IMR-90 (cell line): ENCODE data around the gene SMU1. TPM values are rescaled to one million over a fixed set of nuclear protein-coding genes. Genes with fewer than 3 reads are reported as not detected.

Experiments used
- ATAC-seq: fragments of 200-7000 bp; cut with Tn5 transposase; 2 replicates; pipeline ENCODE4 v1.9.1; 2020; ENCODE audit warnings: low read depth, mild to moderate bottlenecking, moderate library complexity
- BruUV-seq: library from RNA; stranded (reverse); fragments of 400-500 nt; replicated peaks from 2 replicates; lab custom pipeline; 2021; lab: Mats Ljungman, UMichigan
- CTCF ChIA-PET: fragments of 300-600 bp; formaldehyde crosslinking; extraction: SDS; loops from one replicate; lab custom pipeline; 2021; ENCODE audit warnings: antibody characterized with exemption; lab: Yijun Ruan, JAX
- POLR2A ChIA-PET: fragments of 300-600 bp; sonication (Branson Sonifier 250); formaldehyde crosslinking; loops from one replicate; lab custom pipeline; 2022; ENCODE audit warnings: antibody characterized with exemption; ENCODE audit not compliant: unreplicated experiment; lab: Charles Lee
- DNase-seq: peaks from one replicate; pipeline ENCODE4 v3.0.0; 2013
- H2AFZ ChIP-seq: replicated peaks from 2 replicates; pipeline ENCODE3; 2013; ENCODE audit warnings: low read length, mild to moderate bottlenecking; ENCODE audit not compliant: poor library complexity
- H2AK5ac ChIP-seq: 2 replicates; pipeline ENCODE4 v1.6.1; 2013; ENCODE audit warnings: low read depth, low read length, inconsistent platforms
- H2AK9ac ChIP-seq: replicated peaks from 2 replicates; pipeline ENCODE3; 2013; ENCODE audit warnings: mild to moderate bottlenecking, low read depth, low read length, moderate library complexity; ENCODE audit not compliant: poor library complexity
- H2BK120ac ChIP-seq: 2 replicates; pipeline ENCODE4 v1.6.1; 2013; ENCODE audit warnings: low read depth, low read length, inconsistent platforms
- H2BK15ac ChIP-seq: 3 replicates; pipeline ENCODE4 v1.6.1; 2013; ENCODE audit warnings: low read depth, low read length, inconsistent platforms
- H2BK20ac ChIP-seq: 2 replicates; pipeline ENCODE4 v1.6.1; 2013; ENCODE audit warnings: low read depth, mild to moderate bottlenecking, inconsistent platforms, low read length, moderate library complexity
- H2BK5ac ChIP-seq: 2 replicates; pipeline ENCODE4 v1.6.1; 2013; ENCODE audit warnings: mild to moderate bottlenecking, low read depth, low read length, inconsistent platforms; ENCODE audit not compliant: poor library complexity, severe bottlenecking
- H3K14ac ChIP-seq: replicated peaks from 2 replicates; pipeline ENCODE4 v1.6.1; 2013; ENCODE audit warnings: low read depth, low read length, inconsistent platforms
- H3K18ac ChIP-seq: 2 replicates; pipeline ENCODE4 v1.6.1; 2013; ENCODE audit warnings: low read depth, low read length, control low read depth
- H3K23ac ChIP-seq: 2 replicates; pipeline ENCODE4 v1.6.1; 2013; ENCODE audit warnings: low read depth, low read length, inconsistent platforms
- H3K27ac ChIP-seq: 2 replicates; pipeline ENCODE4 v1.5.1; 2013; ENCODE audit warnings: mild to moderate bottlenecking, control low read depth, low read length; ENCODE audit not compliant: insufficient read depth
- H3K27me3 ChIP-seq: 2 replicates; pipeline ENCODE4 v1.6.1; 2013; ENCODE audit warnings: low read length; ENCODE audit not compliant: control insufficient read depth, insufficient read depth
- H3K36me3 ChIP-seq: 2 replicates; pipeline ENCODE4 v1.6.1; 2013; ENCODE audit warnings: low read length, mixed read lengths; ENCODE audit not compliant: control insufficient read depth, insufficient read depth
- H3K4ac ChIP-seq: 2 replicates; pipeline ENCODE4 v1.6.1; 2013; ENCODE audit warnings: low read depth, low read length, inconsistent platforms
- H3K4me1 ChIP-seq: 2 replicates; pipeline ENCODE4 v1.6.1; 2013; ENCODE audit warnings: low read length, mixed read lengths; ENCODE audit not compliant: control insufficient read depth, insufficient read depth
- H3K4me2 ChIP-seq: 2 replicates; pipeline ENCODE4 v1.6.1; 2013; ENCODE audit warnings: low read depth, mild to moderate bottlenecking, control low read depth, low read length, moderate library complexity
- H3K4me3 ChIP-seq: 2 replicates; pipeline ENCODE4 v1.5.1; 2013; ENCODE audit warnings: low read depth, mild to moderate bottlenecking, control low read depth, low read length, moderate library complexity; ENCODE audit not compliant: insufficient read depth
- H3K56ac ChIP-seq: 2 replicates; pipeline ENCODE4 v1.6.1; 2013; ENCODE audit warnings: low read length, inconsistent platforms; ENCODE audit not compliant: insufficient read depth; ENCODE audit errors: extremely low read depth
- H3K79me1 ChIP-seq, 2 experiments: 2 replicates each; pipeline ENCODE4 v1.6.1; 2013; ENCODE audit warnings: low read length in 2 of 2, inconsistent platforms in 1 of 2, low read depth in 1 of 2
- H3K9ac ChIP-seq: 2 replicates; pipeline ENCODE4 v1.6.1; 2013; ENCODE audit warnings: low read depth, low read length, control low read depth
- H3K9me1 ChIP-seq: 2 replicates; pipeline ENCODE4 v1.6.1; 2013; ENCODE audit warnings: low read length, inconsistent platforms; ENCODE audit not compliant: insufficient read depth
- H3K9me3 ChIP-seq: 2 replicates; pipeline ENCODE4 v1.6.1; 2013; ENCODE audit warnings: low read length; ENCODE audit not compliant: control insufficient read depth, insufficient read depth
- H4K20me1 ChIP-seq: 2 replicates; pipeline ENCODE4 v1.6.1; 2013; ENCODE audit warnings: low read length, inconsistent platforms; ENCODE audit not compliant: insufficient read depth
- H4K5ac ChIP-seq: 2 replicates; pipeline ENCODE4 v1.6.1; 2013; ENCODE audit warnings: mild to moderate bottlenecking, low read depth, low read length, control low read depth
- H4K8ac ChIP-seq, 2 experiments: 2 replicates each; pipeline ENCODE4 v1.6.1; 2013; ENCODE audit warnings: low read depth in 2 of 2, low read length in 2 of 2, control low read depth in 1 of 2, inconsistent platforms in 1 of 2
- H4K91ac ChIP-seq: 2 replicates; pipeline ENCODE4 v1.6.1; 2013; ENCODE audit warnings: low read depth, low read length, inconsistent platforms; ENCODE audit not compliant: insufficient read depth
- BHLHE40 ChIP-seq: fragments of 150-350 bp; IDR thresholded peaks from 2 replicates; pipeline ENCODE4 v1.6.1; 2016; ENCODE audit warnings: mild to moderate bottlenecking, low read depth, low read length
- CEBPB ChIP-seq: IDR thresholded peaks from 2 replicates; pipeline ENCODE4 v1.6.1; 2012; ENCODE audit warnings: low read depth, low read length, improper control_type of control experiment
- FOS ChIP-seq: fragments of 150-350 bp; IDR thresholded peaks from 2 replicates; pipeline ENCODE4 v1.6.1; 2016; ENCODE audit warnings: low read depth, low read length
- NFE2L2 ChIP-seq: fragments of 150-350 bp; IDR thresholded peaks from 2 replicates; pipeline ENCODE4 v1.6.1; 2016; ENCODE audit warnings: low read depth, mild to moderate bottlenecking, low read length
- POLR2A ChIP-seq: IDR thresholded peaks from 2 replicates; pipeline ENCODE4 v1.6.1; 2012; ENCODE audit warnings: mild to moderate bottlenecking, low read depth, low read length
- RAD21 ChIP-seq: IDR thresholded peaks from 2 replicates; pipeline ENCODE4 v1.6.1; 2012; ENCODE audit warnings: low read length, improper control_type of control experiment
- RCOR1 ChIP-seq: IDR thresholded peaks from 2 replicates; pipeline ENCODE4 v1.6.1; 2012; ENCODE audit warnings: mild to moderate bottlenecking, low read length, improper control_type of control experiment; ENCODE audit not compliant: insufficient replicate concordance
- RFX5 ChIP-seq: IDR thresholded peaks from 2 replicates; pipeline ENCODE4 v1.8.0; 2012; ENCODE audit warnings: low read depth, mild to moderate bottlenecking, low read length, moderate library complexity
- SMC3 ChIP-seq: fragments of 150-350 bp; IDR thresholded peaks from 2 replicates; pipeline ENCODE4 v1.6.1; 2016; ENCODE audit warnings: low read depth, mild to moderate bottlenecking, antibody characterized with exemption, low read length, moderate library complexity
- WGBS, 2 experiments: methylation state at CpG; one replicate each; pipeline versions ENCODE4 v1.1.5 to v1.1.7; 2013; ENCODE audit warnings: missing lambda C conversion rate in 2 of 2; ENCODE audit not compliant: insufficient read length in 1 of 2; ENCODE audit errors: extremely low coverage in 2 of 2; 5-methylcytosine and 5-hydroxymethylcytosine counted together
- dilution Hi-C: fragments of 300-500 bp; cut with HindIII; formaldehyde crosslinking; loops from one replicate; pipeline ENCODE4 v1.14.3; 2018; ENCODE audit warnings: low sequenced_read_pairs; ENCODE audit not compliant: unreplicated experiment
- in situ Hi-C: fragments of 300-500 bp; cut with MboI; formaldehyde crosslinking; loops from 3 replicates; pipeline ENCODE4 v1.14.3; 2019; ENCODE audit warnings: low sequenced_read_pairs, inconsistent platforms, mixed read lengths
- intact Hi-C: fragments of 100-400 bp; cut with micrococcal nuclease; formaldehyde crosslinking; loops from 2 replicates; pipeline ENCODE4 v1.10.0; 2022
- polyA plus RNA-seq, 3 experiments: library from polyadenylated mRNA; depleted of rRNA; stranded (reverse); fragments of >200 nt; gene quantifications; 2 replicates each; pipeline ENCODE4 v1.2.3, GENCODE V29; 2012; ENCODE audit warnings: low replicate concordance in 1 of 3
- total RNA-seq: library from RNA; depleted of rRNA; stranded (reverse); fragments of >200 nt; gene quantifications from 2 replicates; pipeline ENCODE4 v1.2.3, GENCODE V29; 2012
- TF ChIP-seq, protein P1 (sequence below): fragments of 150-350 bp; IDR thresholded peaks from 2 replicates; pipeline ENCODE4 v1.6.1; 2017; ENCODE audit warnings: mild to moderate bottlenecking, antibody characterized with exemption, low read length, low read depth
- TF ChIP-seq, protein P2 (sequence below): conservative IDR thresholded peaks from 2 replicates; pipeline ENCODE4 v1.5.1; 2012; ENCODE audit warnings: mild to moderate bottlenecking, low read depth, low read length, improper control_type of control experiment

The SMU1 gene
- total and polyA plus RNA-seq, 2 of the 4 experiments (the other 2 are of a cell fraction), result 11.1 to 36.0 TPM

DNA sequence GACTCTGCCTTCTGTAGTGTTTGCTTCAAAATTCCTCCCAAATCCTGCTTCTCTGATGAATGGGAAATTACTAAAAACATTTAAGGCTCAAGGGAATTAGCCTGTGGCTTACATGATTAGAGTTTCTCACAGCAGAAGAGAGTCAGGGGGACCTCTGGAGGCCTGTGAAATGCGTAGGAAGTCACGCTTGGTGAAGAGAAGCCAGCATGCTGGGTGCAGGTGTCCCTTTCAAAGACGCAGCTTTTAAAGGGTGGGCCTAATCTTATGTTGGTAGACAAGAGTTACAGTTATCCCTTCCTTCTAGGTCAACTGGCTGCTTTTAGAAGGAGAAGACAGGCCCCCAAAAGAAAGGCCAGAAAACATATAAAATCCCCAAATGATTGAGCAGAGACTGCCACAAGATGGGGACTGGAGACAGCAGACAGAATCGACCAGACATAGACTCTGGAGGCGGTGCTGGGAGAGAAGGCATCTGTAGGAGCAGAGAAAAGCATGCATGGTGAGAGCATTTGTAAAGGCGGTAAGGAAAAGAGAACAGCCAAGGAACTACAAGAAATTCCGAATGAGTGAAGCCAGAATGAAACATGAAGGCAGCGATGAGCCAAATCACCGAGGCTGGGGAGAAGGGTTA is 48.4 kb upstream of the SMU1 start:
- Histone ChIP-seq H2AK5ac (no peak overlapping the region), H2AFZ (no peak overlapping the region), H4K91ac (no peak overlapping the region), H3K9me1 (peaks cover 23% of the 10 kb centered on the region), H2AK9ac (no peak overlapping the region), H3K14ac (no peak overlapping the region), H3K4ac (no peak overlapping the region), H3K9me3 (no peaks in the 10 kb centered on the region), H3K56ac (no peak overlapping the region), H2BK20ac (no peak overlapping the region), H3K27me3 (no peaks in the 10 kb centered on the region), H3K4me2 (no peak overlapping the region), H4K8ac (no peak overlapping the region), H2BK120ac (no peak overlapping the region), H3K4me1 (peaks cover 18% of the 10 kb centered on the region), H3K23ac (no peak overlapping the region), H2BK15ac (no peak overlapping the region), H3K18ac (no peak overlapping the region), H3K27ac (no peak overlapping the region), H3K79me1 (peaks cover 43 to 78% of the 10 kb centered on the region in 2 experiments), H4K20me1 (peaks cover 13% of the 10 kb centered on the region; the same call in 1 of the 2 replicates), H2BK5ac (no peak overlapping the region), H4K5ac (no peak overlapping the region), H3K9ac (no peak overlapping the region), H3K36me3 (peaks cover 30% of the 10 kb centered on the region), H3K4me3 (no peak overlapping the region)
- no peak for ATAC-seq
- 75% methylated on average over 2 of the region's 9 CpGs; no CpG with 5 or more reads in 1 of the 2 experiments for WGBS, 2 experiments
- TF ChIP-seq, protein P1, sequence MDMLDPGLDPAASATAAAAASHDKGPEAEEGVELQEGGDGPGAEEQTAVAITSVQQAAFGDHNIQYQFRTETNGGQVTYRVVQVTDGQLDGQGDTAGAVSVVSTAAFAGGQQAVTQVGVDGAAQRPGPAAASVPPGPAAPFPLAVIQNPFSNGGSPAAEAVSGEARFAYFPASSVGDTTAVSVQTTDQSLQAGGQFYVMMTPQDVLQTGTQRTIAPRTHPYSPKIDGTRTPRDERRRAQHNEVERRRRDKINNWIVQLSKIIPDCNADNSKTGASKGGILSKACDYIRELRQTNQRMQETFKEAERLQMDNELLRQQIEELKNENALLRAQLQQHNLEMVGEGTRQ, result no peak
- TF ChIP-seq RCOR1 (no peak), RFX5 (no peak), BHLHE40 (no peak), SMC3 (no peak), RAD21 (0 out of 2 replicates have a peak, but pooled peaks have one; percentile 11), CEBPB (no peak), FOS (no peak), POLR2A (no peak), NFE2L2 (no peak)
- TF ChIP-seq, protein P2, sequence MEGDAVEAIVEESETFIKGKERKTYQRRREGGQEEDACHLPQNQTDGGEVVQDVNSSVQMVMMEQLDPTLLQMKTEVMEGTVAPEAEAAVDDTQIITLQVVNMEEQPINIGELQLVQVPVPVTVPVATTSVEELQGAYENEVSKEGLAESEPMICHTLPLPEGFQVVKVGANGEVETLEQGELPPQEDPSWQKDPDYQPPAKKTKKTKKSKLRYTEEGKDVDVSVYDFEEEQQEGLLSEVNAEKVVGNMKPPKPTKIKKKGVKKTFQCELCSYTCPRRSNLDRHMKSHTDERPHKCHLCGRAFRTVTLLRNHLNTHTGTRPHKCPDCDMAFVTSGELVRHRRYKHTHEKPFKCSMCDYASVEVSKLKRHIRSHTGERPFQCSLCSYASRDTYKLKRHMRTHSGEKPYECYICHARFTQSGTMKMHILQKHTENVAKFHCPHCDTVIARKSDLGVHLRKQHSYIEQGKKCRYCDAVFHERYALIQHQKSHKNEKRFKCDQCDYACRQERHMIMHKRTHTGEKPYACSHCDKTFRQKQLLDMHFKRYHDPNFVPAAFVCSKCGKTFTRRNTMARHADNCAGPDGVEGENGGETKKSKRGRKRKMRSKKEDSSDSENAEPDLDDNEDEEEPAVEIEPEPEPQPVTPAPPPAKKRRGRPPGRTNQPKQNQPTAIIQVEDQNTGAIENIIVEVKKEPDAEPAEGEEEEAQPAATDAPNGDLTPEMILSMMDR, result 0 out of 2 replicates have a peak, but pooled peaks have one; percentile 10
- in situ Hi-C loops, result no loop called here
- CTCF ChIA-PET, result no interaction called here
- intact Hi-C loops, result no loop called here
- DNase-seq, result no peak
- dilution Hi-C loops, result no loop called here
- no TSS peak for BruUV-seq
- POLR2A ChIA-PET, result no interaction called here
